Activated B cell treated with CpG ODN at 0.5 μM for 24 hours (primary cell): ENCODE data around the gene ZDHHC3. TPM values are rescaled to one million over a fixed set of nuclear protein-coding genes. Genes with fewer than 3 reads are reported as not detected.

Experiments used
- ATAC-seq: fragments of 200-7000 bp; cut with Tn5 transposase; one replicate; pipeline ENCODE4 v1.10.0; 2021; ENCODE audit warnings: low read depth, mild to moderate bottlenecking, moderate library complexity
- CTCF ChIA-PET: fragments of 350-600 bp; sonication (Branson Sonifier 250); formaldehyde crosslinking; loops from one replicate; lab custom pipeline; 2021; ENCODE audit warnings: antibody characterized with exemption; lab: Charles Lee
- POLR2A ChIA-PET: fragments of 350-600 bp; sonication (Branson Sonifier 250); formaldehyde crosslinking; loops from one replicate; lab custom pipeline; 2021; ENCODE audit warnings: antibody characterized with exemption; lab: Charles Lee
- DNase-seq: peaks from one replicate; pipeline ENCODE4 v3.0.0; 2022
- H3K27ac Mint-ChIP-seq: one replicate; pipeline ENCODE4 v1.8.0; 2020; ENCODE audit warnings: mixed read lengths
- H3K27me3 Mint-ChIP-seq: one replicate; pipeline ENCODE4 v1.8.0; 2021; ENCODE audit warnings: mixed read lengths
- H3K36me3 Mint-ChIP-seq: one replicate; pipeline ENCODE4 v1.8.0; 2021; ENCODE audit warnings: low read depth, mixed read lengths
- H3K4me1 Mint-ChIP-seq: one replicate; pipeline ENCODE4 v1.8.0; 2021; ENCODE audit warnings: mixed read lengths
- H3K4me3 Mint-ChIP-seq: one replicate; pipeline ENCODE4 v1.8.0; 2020; ENCODE audit warnings: mild to moderate bottlenecking, mixed read lengths
- H3K9me3 Mint-ChIP-seq: one replicate; pipeline ENCODE4 v1.8.0; 2020; ENCODE audit warnings: mixed read lengths
- intact Hi-C: fragments of 100-400 bp; cut with micrococcal nuclease; formaldehyde crosslinking; loops from one replicate; pipeline ENCODE4 v1.15.1; 2024
- total RNA-seq: library from RNA; stranded (reverse); gene quantifications from 2 replicates; pipeline ENCODE4 v1.2.3, GENCODE V29; 2022
- TF ChIP-seq, protein P1 (sequence below): fragments of 200-600 bp; IDR thresholded peaks from one replicate; pipeline ENCODE4 v1.8.0; 2022; ENCODE audit warnings: antibody characterized with exemption, mild to moderate bottlenecking

ZDHHC3 gene
- total RNA-seq, 1 donor from 2014 or later: 43.4 TPM

GRCh38 chr3:45003406-45003805 lies 27.4 kb upstream of the ZDHHC3 start:
- no peak overlapping the region for H3K4me3 Mint-ChIP-seq
- DNase-seq (no peak), ATAC-seq (no peak)
- intact Hi-C loops: no loop called here
- peaks cover 86% of the 10 kb centered on the region for H3K36me3 Mint-ChIP-seq
- peaks cover 3% of the 10 kb centered on the region for H3K9me3 Mint-ChIP-seq
- TF ChIP-seq, protein P1, sequence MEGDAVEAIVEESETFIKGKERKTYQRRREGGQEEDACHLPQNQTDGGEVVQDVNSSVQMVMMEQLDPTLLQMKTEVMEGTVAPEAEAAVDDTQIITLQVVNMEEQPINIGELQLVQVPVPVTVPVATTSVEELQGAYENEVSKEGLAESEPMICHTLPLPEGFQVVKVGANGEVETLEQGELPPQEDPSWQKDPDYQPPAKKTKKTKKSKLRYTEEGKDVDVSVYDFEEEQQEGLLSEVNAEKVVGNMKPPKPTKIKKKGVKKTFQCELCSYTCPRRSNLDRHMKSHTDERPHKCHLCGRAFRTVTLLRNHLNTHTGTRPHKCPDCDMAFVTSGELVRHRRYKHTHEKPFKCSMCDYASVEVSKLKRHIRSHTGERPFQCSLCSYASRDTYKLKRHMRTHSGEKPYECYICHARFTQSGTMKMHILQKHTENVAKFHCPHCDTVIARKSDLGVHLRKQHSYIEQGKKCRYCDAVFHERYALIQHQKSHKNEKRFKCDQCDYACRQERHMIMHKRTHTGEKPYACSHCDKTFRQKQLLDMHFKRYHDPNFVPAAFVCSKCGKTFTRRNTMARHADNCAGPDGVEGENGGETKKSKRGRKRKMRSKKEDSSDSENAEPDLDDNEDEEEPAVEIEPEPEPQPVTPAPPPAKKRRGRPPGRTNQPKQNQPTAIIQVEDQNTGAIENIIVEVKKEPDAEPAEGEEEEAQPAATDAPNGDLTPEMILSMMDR: no peak
- ChIA-PET POLR2A (no interaction called here), CTCF (interaction anchor here (0.6 to 1.6 kb wide), 2 partner anchors 10 to 653 kb away, joined by 3 to 6 read pairs; no protein-coding TSS in a partner anchor)
- H3K4me1 Mint-ChIP-seq: no peaks in the 10 kb centered on the region
- no peak overlapping the region for H3K27ac Mint-ChIP-seq
- H3K27me3 Mint-ChIP-seq: no peaks in the 10 kb centered on the region

GRCh38 chr3:45002720-45003119 lies 26.7 kb upstream of the ZDHHC3 start:
- H3K9me3 Mint-ChIP-seq: peaks cover 3% of the 10 kb centered on the region
- ATAC-seq (no peak), DNase-seq (no peak)
- H3K4me3 Mint-ChIP-seq: no peak overlapping the region
- TF ChIP-seq, protein P1: no peak
- peaks cover under 1% of the 10 kb centered on the region for H3K4me1 Mint-ChIP-seq
- POLR2A ChIA-PET: no interaction called here
- CTCF ChIA-PET: interaction anchor here (0.6 to 1.6 kb wide), 2 partner anchors 9 to 653 kb away, joined by 3 to 6 read pairs; no protein-coding TSS in a partner anchor
- no peak overlapping the region for H3K27ac Mint-ChIP-seq
- no peaks in the 10 kb centered on the region for H3K27me3 Mint-ChIP-seq
- intact Hi-C loops: no loop called here
- H3K36me3 Mint-ChIP-seq: peaks cover 86% of the 10 kb centered on the region

DNA sequence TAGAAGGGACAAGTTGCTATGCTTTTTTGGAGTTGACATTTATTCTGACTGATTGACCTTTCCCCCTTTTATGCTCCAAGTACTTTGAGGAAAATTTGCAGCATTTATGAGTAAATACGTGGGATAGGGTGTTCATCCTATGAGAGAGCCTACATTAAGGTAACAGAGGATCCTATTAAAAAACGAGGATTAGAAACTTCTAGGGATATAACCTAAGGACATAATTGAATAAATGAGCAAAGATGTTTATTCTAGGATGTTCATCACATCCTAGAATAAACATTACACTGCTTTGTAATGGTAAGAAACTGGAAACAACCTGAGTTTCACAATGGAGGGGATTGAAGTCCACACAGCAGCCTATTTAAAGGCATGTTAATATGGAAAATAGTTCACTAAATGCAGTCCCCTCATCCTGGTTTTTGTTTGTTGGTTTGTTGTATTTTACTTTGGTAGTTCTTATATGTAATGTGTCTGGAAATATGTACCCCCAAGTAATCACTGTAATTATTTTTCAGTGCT lies 26.2 kb upstream of the ZDHHC3 start:
- H3K9me3 Mint-ChIP-seq: peaks cover 3% of the 10 kb centered on the region
- peaks cover 86% of the 10 kb centered on the region for H3K36me3 Mint-ChIP-seq
- no peak overlapping the region for H3K4me3 Mint-ChIP-seq
- intact Hi-C loops: no loop called here
- H3K27me3 Mint-ChIP-seq: no peaks in the 10 kb centered on the region
- DNase-seq (no peak), ATAC-seq (no peak)
- H3K4me1 Mint-ChIP-seq: peaks cover 3% of the 10 kb centered on the region
- ChIA-PET POLR2A (no interaction called here), CTCF (interaction anchor here (1.6 kb wide), 1 partner anchor 9 kb away, joined by 6 read pairs; no protein-coding TSS in a partner anchor)
- no peak overlapping the region for H3K27ac Mint-ChIP-seq
- TF ChIP-seq, protein P1: no peak

DNA sequence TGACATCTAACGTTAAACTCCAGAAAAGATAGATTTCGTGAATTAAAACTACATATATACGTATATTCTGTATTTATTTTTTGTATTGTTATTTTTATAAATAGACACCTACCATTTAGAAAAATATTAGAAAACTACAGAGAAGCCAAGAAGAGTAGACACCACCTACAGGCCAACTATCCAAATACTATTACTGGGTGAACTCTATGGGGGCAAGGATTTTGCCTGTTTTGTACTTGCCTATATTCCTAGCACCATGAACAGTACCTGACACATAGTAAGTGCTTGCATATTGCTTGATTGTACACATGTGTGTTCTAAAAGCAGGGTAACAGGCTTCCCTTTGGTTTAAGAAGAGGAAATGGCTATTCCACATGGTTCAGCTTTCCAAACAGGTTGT lies 25.8 kb upstream of the ZDHHC3 start:
- Mint-ChIP-seq H3K4me3 (no peak overlapping the region), H3K27me3 (no peaks in the 10 kb centered on the region), H3K9me3 (peaks cover 3% of the 10 kb centered on the region), H3K36me3 (peaks cover 87% of the 10 kb centered on the region), H3K4me1 (peaks cover 4% of the 10 kb centered on the region), H3K27ac (no peak overlapping the region)
- ChIA-PET CTCF (no interaction called here), POLR2A (no interaction called here)
- TF ChIP-seq, protein P1: no peak
- DNase-seq (no peak), ATAC-seq (no peak)
- intact Hi-C loops: no loop called here

DNA sequence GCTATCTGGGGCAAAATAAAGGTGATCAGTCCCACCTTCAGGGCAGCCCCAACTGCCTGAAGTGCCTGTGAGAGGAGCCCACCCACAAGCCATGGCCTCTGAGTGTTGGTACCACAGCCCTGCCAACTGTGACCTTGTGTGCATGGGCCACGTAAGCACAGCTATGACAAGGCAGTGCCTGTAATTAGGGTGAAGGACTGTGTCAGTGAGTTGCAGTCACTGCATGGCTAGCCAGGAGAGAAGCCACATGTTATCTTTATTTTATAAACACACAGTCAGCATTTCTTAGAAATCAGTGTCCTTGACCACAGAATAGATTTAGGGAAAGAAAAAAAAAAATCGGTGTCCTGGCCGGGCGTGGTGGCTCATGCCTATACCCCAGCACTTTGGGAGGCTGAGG lies 24.8 kb upstream of the ZDHHC3 start:
- Mint-ChIP-seq H3K27me3 (no peaks in the 10 kb centered on the region), H3K27ac (no peak overlapping the region)
- POLR2A ChIA-PET: no interaction called here

More for the DNA sequence above, 24.8 kb upstream of the ZDHHC3 start:
- intact Hi-C loops: no loop called here
- TF ChIP-seq, protein P1: no peak
- no peak for ATAC-seq
- CTCF ChIA-PET: no interaction called here
- H3K36me3 Mint-ChIP-seq: peaks cover 94% of the 10 kb centered on the region
- H3K4me3 Mint-ChIP-seq: no peak overlapping the region
- peaks cover 3% of the 10 kb centered on the region for H3K9me3 Mint-ChIP-seq
- H3K4me1 Mint-ChIP-seq: peaks cover 4% of the 10 kb centered on the region
- DNase-seq: no peak
